Fibroblast of lung (primary cell): ENCODE measurements around the gene CDRT15. TPM values are rescaled to one million over a fixed set of nuclear protein-coding genes. Genes with fewer than 3 reads are reported as not detected.
"Not testable (repeated sequence)": the region's sequence is repeated elsewhere in the genome, so short reads cannot be mapped to it uniquely, and the experiment has no call there.

Experiments
- DNase-seq, 2 donors: peaks; one replicate each; pipeline versions ENCODE4 v3.0.0 to v3.0.0-alpha.2; 2010; ENCODE audit warnings: low read depth in 2 of 2
- H2AFZ ChIP-seq: 2 replicates; pipeline ENCODE4 v1.5.1; 2012; ENCODE audit warnings: low read length, control low read depth, inconsistent platforms
- H3K27ac ChIP-seq: 2 replicates; pipeline ENCODE4 v1.5.1; 2011; ENCODE audit warnings: low read length, control low read depth; ENCODE audit not compliant: insufficient read depth
- H3K27me3 ChIP-seq: 2 replicates; pipeline ENCODE4 v1.5.1; 2011; ENCODE audit warnings: mild to moderate bottlenecking, low read length; ENCODE audit not compliant: control insufficient read depth, insufficient read depth
- H3K36me3 ChIP-seq: 2 replicates; pipeline ENCODE4 v1.5.1; 2011; ENCODE audit warnings: low read length; ENCODE audit not compliant: control insufficient read depth, insufficient read depth
- H3K4me1 ChIP-seq: 2 replicates; pipeline ENCODE4 v1.5.1; 2011; ENCODE audit warnings: low read length; ENCODE audit not compliant: control insufficient read depth, insufficient read depth; ENCODE audit errors: extremely low read depth
- H3K4me2 ChIP-seq: 2 replicates; pipeline ENCODE4 v1.5.1; 2011; ENCODE audit warnings: low read length, control low read depth; ENCODE audit not compliant: insufficient read depth; ENCODE audit errors: extremely low read depth
- H3K4me3 ChIP-seq, 4 experiments: fragments of 200-600 bp in 1 of 4; sonication (generic) in 1 of 4; replicated peaks in 1 of 4; 2 replicates each; pipeline ENCODE4 v1.5.1; 2011 to 2016; ENCODE audit warnings: low read length in 4 of 4, low read depth in 3 of 4, mild to moderate bottlenecking in 3 of 4, control low read depth in 2 of 4, inconsistent platforms in 1 of 4, mixed read lengths in 1 of 4; ENCODE audit not compliant: insufficient read depth in 1 of 4; ENCODE audit errors: control extremely low read depth in 1 of 4
- H3K79me2 ChIP-seq: 2 replicates; pipeline ENCODE4 v1.5.1; 2012; ENCODE audit warnings: mild to moderate bottlenecking, low read length, inconsistent platforms; ENCODE audit not compliant: control insufficient read depth, insufficient read depth
- H3K9ac ChIP-seq: 2 replicates; pipeline ENCODE4 v1.5.1; 2011; ENCODE audit warnings: mild to moderate bottlenecking, low read length, control low read depth; ENCODE audit not compliant: insufficient read depth
- H3K9me3 ChIP-seq: 2 replicates; pipeline ENCODE4 v1.5.1; 2012; ENCODE audit warnings: low read depth, low read length; ENCODE audit not compliant: control insufficient read depth, insufficient read depth
- H4K20me1 ChIP-seq: 2 replicates; pipeline ENCODE4 v1.5.1; 2011; ENCODE audit warnings: low read length; ENCODE audit not compliant: control insufficient read depth, insufficient read depth; ENCODE audit errors: extremely low read depth
- polyA plus RNA-seq, 2 donors: library from polyadenylated mRNA; depleted of rRNA in 1 of 2; stranded (reverse) in 1 of 2; unstranded in 1 of 2; fragments of >200 nt; gene quantifications; 2 replicates each; pipeline ENCODE4 v1.2.1, GENCODE V29; 2011 to 2012; ENCODE audit warnings: missing spikeins in 1 of 2
- total RNA-seq: library from RNA; depleted of rRNA; stranded (reverse); fragments of >200 nt; gene quantifications from 2 replicates; pipeline ENCODE4 v1.2.1, GENCODE V29; 2014

Gene CDRT15
- total and polyA plus RNA-seq, 2 donors (not counting 1 experiment from before 2014, with no cell fraction given), result not detected

GRCh38 chr17:14190774-14191173, 45.9 kb downstream of the CDRT15 start:
- peak in 1 of 2 donors; percentile 12 for DNase-seq
- H3K27ac ChIP-seq, H3K4me3 ChIP-seq, H3K36me3 ChIP-seq, H3K9me3 ChIP-seq, H3K4me2 ChIP-seq, H4K20me1 ChIP-seq, H3K79me2 ChIP-seq, H3K9ac ChIP-seq, H3K4me1 ChIP-seq, H2AFZ ChIP-seq, H3K27me3 ChIP-seq: not testable (repeated sequence)

DNA sequence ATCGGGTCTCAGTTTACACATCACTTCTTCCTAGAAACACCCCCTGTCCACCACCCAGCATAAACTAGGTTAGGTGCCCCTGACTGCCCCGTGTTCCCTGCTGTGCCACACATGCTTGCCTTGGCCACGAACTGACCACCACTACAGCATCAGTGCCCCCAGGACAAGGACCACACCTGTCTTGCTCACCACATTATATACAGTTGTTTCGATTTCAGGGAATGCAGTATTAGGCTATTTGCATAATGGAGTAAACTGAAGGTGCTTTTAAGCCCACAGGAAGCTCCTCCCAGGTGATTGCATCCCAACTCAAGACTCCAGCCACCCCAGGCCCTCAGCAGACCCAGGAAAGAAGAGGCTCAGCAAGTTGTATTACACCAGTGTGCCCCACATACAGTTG, 50.2 kb downstream of the CDRT15 start:
- not testable (repeated sequence) for DNase-seq, H3K36me3 ChIP-seq, H3K79me2 ChIP-seq, H3K4me1 ChIP-seq, H3K4me2 ChIP-seq, H3K9ac ChIP-seq, H3K27me3 ChIP-seq, H2AFZ ChIP-seq, H4K20me1 ChIP-seq, H3K4me3 ChIP-seq, H3K9me3 ChIP-seq, H3K27ac ChIP-seq

Other genes starting within 250 kb of the CDRT15 start
- 10.6 and 12.6 TPM in 2 replicates for gene COX10, start 167.4 kb downstream of the CDRT15 start, total RNA-seq
- gene COX10, start 167.4 kb downstream of the CDRT15 start, polyA plus RNA-seq, result 12.5 and 14.0 TPM in 2 replicates
- gene HS3ST3B1, start 64.2 kb upstream of the CDRT15 start, total RNA-seq, result 13.4 and 17.2 TPM in 2 replicates
- 3.4 and 12.3 TPM in 2 replicates for gene HS3ST3B1, start 64.2 kb upstream of the CDRT15 start, polyA plus RNA-seq